Testis (tissue), 2 donors: Measurements from ENCODE around the gene PPP1R14B.

Source experiments
- POLR2A ChIP-seq: fragments of 450-650 bp; IDR thresholded peaks from one replicate; pipeline ENCODE4 v1.6.1; 2017; ENCODE audit warnings: antibody characterized with exemption, mild to moderate bottlenecking, moderate library complexity
- TF ChIP-seq, protein P1 (sequence below), 3 experiments: fragments of 450-650 bp in 2 of 3; fragments of 200-600 bp in 1 of 3; sonication (generic) in 1 of 3; IDR thresholded peaks; one replicate each; pipeline ENCODE4 v1.5.1; 2016 to 2019; ENCODE audit warnings: antibody characterized with exemption in 3 of 3, mild to moderate bottlenecking in 2 of 3, moderate library complexity in 1 of 3

DNA sequence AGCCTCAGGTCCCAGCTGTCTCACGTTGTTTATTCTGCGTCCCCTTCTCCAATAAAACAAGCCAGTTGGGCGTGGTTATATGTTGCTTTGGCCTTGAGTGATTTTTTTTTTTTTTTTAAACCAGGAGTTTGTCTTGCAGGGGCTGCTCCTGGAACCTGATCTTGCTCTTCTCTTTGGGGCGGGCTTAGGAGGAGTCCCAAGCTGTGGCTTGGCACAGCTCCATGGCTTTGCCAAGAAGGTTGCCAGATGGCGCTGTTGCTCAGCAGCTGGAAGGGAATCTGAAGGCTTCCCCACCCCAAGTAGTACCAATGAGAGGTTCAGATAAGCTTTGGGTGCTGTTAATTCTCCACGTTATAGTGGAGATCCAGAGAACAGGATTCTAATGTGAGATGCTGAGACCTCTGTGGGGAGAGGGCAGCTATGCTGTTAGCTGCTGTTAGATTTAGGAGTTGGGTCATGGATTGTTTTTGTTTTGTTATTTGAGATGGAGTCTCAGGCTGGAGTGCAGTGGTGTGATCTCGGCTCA lies 42.2 kb downstream of the PPP1R14B start:
- TF ChIP-seq, protein P1, sequence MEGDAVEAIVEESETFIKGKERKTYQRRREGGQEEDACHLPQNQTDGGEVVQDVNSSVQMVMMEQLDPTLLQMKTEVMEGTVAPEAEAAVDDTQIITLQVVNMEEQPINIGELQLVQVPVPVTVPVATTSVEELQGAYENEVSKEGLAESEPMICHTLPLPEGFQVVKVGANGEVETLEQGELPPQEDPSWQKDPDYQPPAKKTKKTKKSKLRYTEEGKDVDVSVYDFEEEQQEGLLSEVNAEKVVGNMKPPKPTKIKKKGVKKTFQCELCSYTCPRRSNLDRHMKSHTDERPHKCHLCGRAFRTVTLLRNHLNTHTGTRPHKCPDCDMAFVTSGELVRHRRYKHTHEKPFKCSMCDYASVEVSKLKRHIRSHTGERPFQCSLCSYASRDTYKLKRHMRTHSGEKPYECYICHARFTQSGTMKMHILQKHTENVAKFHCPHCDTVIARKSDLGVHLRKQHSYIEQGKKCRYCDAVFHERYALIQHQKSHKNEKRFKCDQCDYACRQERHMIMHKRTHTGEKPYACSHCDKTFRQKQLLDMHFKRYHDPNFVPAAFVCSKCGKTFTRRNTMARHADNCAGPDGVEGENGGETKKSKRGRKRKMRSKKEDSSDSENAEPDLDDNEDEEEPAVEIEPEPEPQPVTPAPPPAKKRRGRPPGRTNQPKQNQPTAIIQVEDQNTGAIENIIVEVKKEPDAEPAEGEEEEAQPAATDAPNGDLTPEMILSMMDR (IDR thresholded peaks at IDR 0.05) = peak; percentile 47 to 64 (median 61)
- no peak for TF ChIP-seq POLR2A
